Measurements from ENCODE around the gene CACNA1G. TPM values are rescaled to one million over a fixed set of nuclear protein-coding genes. Genes with fewer than 3 reads are reported as not detected.

Gene CACNA1G
- total RNA-seq, 1 experiment from 2014 or later, result 6.7 TPM

DNA sequence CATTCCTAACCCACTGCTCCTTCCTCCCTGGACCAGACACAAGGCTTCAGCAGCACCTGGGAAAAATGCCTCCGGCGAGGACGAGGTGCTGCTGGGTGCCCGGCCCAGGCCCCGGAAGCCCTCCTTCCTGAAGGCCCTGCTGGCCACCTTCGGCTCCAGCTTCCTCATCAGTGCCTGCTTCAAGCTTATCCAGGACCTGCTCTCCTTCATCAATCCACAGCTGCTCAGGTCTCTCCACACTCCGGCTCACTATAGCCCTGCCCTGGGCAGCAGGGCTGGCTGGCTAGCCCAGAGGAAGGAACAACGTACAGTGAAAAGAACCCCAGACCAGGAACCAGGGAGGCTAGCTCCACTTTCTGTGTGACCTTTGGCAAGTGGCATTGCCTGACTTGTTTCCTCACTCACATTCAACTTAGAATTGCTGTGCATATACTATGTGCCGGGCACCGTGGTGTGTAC, 100.4 kb downstream of the CACNA1G start (continued):
- no peak for TF ChIP-seq FOXP1 (CRISPR knock-in tag; IDR thresholded peaks at IDR 0.05; ENCODE audit: borderline replicate concordance)
- no peak for TF ChIP-seq RELA (CRISPR knock-in tag; IDR thresholded peaks at IDR 0.05; ENCODE audit: borderline replicate concordance)
- no peak for TF ChIP-seq NFE2L1 (CRISPR knock-in tag; IDR thresholded peaks at IDR 0.05)
- no peak for TF ChIP-seq RORB (CRISPR knock-in tag; IDR thresholded peaks at IDR 0.05)
- TF ChIP-seq, protein P1, sequence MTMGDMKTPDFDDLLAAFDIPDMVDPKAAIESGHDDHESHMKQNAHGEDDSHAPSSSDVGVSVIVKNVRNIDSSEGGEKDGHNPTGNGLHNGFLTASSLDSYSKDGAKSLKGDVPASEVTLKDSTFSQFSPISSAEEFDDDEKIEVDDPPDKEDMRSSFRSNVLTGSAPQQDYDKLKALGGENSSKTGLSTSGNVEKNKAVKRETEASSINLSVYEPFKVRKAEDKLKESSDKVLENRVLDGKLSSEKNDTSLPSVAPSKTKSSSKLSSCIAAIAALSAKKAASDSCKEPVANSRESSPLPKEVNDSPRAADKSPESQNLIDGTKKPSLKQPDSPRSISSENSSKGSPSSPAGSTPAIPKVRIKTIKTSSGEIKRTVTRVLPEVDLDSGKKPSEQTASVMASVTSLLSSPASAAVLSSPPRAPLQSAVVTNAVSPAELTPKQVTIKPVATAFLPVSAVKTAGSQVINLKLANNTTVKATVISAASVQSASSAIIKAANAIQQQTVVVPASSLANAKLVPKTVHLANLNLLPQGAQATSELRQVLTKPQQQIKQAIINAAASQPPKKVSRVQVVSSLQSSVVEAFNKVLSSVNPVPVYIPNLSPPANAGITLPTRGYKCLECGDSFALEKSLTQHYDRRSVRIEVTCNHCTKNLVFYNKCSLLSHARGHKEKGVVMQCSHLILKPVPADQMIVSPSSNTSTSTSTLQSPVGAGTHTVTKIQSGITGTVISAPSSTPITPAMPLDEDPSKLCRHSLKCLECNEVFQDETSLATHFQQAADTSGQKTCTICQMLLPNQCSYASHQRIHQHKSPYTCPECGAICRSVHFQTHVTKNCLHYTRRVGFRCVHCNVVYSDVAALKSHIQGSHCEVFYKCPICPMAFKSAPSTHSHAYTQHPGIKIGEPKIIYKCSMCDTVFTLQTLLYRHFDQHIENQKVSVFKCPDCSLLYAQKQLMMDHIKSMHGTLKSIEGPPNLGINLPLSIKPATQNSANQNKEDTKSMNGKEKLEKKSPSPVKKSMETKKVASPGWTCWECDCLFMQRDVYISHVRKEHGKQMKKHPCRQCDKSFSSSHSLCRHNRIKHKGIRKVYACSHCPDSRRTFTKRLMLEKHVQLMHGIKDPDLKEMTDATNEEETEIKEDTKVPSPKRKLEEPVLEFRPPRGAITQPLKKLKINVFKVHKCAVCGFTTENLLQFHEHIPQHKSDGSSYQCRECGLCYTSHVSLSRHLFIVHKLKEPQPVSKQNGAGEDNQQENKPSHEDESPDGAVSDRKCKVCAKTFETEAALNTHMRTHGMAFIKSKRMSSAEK (CRISPR knock-in tag; IDR thresholded peaks at IDR 0.05; ENCODE audit: borderline replicate concordance), result no peak
- TF ChIP-seq ZNF263 (CRISPR knock-in tag; IDR thresholded peaks at IDR 0.05; ENCODE audit: low read depth), result no peak

DNA sequence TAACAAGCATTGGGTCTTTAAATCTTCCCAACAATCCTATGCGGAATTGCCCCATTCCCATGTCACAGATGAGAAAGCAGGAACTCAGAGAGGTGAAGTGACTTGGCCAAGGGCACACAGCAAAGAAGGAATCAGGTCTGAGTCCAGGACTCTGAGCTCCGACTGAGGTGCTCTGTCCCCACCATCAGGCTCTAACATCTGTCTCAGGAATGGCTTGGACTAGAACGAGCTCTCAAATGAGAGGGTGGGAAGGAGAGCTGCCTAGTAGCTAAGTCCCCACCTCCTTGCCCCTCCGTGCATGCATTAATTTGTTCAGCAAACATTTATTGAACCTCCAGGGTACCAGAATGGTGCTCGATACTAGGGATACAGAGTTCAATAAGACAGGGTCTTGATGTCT, 100.8 kb downstream of the CACNA1G start:
- H3K36me3 Mint-ChIP-seq, result no peaks in the 10 kb centered on the region
- peaks cover 16% of the 10 kb centered on the region for H3K4me1 Mint-ChIP-seq
- no peaks in the 10 kb centered on the region for H3K9me3 Mint-ChIP-seq
- no peak overlapping the region for H3K4me3 Mint-ChIP-seq
- ChIA-PET POLR2A (no interaction called here), CTCF (interaction anchor here (1.1 to 3.5 kb wide), 13 partner anchors 10 to 122 kb away, joined by 3 to 18 read pairs (median 5); partner anchors contain the start of gene SPATA20)
- no peak for TF ChIP-seq ZNF317 (CRISPR knock-in tag; IDR thresholded peaks at IDR 0.05; ENCODE audit: borderline replicate concordance, low read depth)
- H3K27ac Mint-ChIP-seq, result peak overlapping the region; percentile 71; the same call in 1 of the 2 replicates
- ATAC-seq (no peak), DNase-seq (ENCODE audit: low spot score) (no peak)
- H3K27me3 Mint-ChIP-seq (ENCODE audit: low read depth), result no peaks in the 10 kb centered on the region; the same call in 1 of the 2 replicates

DNA sequence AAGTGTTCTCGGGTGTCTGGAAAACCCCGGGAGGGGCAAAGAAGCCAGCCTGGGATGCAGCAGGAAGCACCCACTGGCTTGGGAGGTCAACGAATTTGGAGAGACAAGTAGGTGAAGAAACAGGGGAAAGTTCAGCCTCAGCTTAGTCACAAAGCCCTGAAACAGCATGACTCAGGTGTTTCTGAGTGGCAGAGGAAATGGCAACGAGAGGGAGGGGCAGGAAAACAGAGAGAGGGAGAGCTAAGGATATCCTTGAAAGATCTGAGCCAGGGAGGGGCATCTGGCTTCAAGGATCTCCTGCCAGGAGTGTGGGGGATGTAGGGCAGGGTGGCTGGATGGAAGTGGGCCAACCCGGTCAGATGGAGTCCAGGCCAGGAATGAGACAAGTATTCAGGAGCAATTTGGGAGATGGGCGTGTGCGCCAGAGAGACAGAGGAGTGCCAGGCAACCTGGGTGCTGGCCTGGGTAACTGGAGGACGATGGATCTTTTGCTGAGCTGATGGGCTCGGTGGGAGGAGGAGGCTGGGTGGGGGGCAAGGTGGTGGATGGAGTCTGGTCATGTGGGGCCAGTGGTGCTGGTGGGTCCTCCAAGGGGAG, 101.4 kb downstream of the CACNA1G start:
- Mint-ChIP-seq H3K36me3 (no peaks in the 10 kb centered on the region), H3K27ac (peak overlapping the region; percentile 71), H3K4me1 (peaks cover 16% of the 10 kb centered on the region), H3K9me3 (no peaks in the 10 kb centered on the region), H3K4me3 (no peak overlapping the region), H3K27me3 (ENCODE audit: low read depth) (no peaks in the 10 kb centered on the region; the same call in 1 of the 2 replicates)
- DNase-seq (ENCODE audit: low spot score), result no peak
- ChIA-PET CTCF (interaction anchor here (0.8 to 3.5 kb wide), 14 partner anchors 11 to 160 kb away, joined by 3 to 18 read pairs (median 5); partner anchors contain the start of gene SPATA20), POLR2A (no interaction called here)
- TF ChIP-seq GABPB1 (CRISPR knock-in tag; IDR thresholded peaks at IDR 0.05) (peak; percentile 61; the same call in 1 of the 2 replicates), NFE2L1 (CRISPR knock-in tag; IDR thresholded peaks at IDR 0.05) (peak; percentile 93)
- TF ChIP-seq, protein P2, sequence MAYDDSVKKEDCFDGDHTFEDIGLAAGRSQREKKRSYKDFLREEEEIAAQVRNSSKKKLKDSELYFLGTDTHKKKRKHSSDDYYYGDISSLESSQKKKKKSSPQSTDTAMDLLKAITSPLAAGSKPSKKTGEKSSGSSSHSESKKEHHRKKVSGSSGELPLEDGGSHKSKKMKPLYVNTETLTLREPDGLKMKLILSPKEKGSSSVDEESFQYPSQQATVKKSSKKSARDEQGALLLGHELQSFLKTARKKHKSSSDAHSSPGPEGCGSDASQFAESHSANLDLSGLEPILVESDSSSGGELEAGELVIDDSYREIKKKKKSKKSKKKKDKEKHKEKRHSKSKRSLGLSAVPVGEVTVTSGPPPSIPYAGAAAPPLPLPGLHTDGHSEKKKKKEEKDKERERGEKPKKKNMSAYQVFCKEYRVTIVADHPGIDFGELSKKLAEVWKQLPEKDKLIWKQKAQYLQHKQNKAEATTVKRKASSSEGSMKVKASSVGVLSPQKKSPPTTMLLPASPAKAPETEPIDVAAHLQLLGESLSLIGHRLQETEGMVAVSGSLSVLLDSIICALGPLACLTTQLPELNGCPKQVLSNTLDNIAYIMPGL (CRISPR knock-in tag; IDR thresholded peaks at IDR 0.05), result no peak
- no peak; the same call in 1 of the 2 replicates for ATAC-seq

DNA sequence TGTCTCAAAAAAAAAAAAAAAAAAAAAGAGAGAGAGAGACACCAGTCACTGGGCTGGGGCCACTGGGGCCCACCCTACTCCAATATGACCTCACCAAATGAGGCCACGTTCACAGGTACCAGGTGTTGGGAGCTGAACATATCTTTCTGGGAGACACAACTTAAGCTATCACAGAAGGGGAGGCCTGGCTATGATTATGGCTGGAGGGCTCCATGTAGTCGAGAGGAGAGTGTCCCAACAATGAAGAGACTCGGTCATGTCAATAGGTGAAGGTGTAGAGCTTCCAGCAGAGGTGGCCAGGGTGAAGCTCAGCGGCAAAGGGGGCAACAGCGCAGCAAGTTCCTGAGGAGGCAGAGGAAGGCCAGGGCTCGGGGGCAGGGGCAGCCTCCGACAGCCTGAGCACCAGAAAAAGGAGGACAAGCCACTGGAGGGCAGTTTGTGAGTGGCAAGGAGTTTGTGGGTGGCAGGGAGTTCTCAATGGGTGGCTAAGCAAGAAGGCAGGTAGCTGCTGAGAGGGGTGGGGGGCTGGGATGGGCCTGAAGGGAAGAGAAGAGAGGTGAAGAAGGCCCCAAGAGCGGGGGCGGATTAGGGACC, 102.2 kb downstream of the CACNA1G start:
- H3K27ac Mint-ChIP-seq, result no peak overlapping the region
- POLR2A ChIA-PET, result no interaction called here
- H3K4me3 Mint-ChIP-seq, result no peak overlapping the region
- H3K36me3 Mint-ChIP-seq, result no peaks in the 10 kb centered on the region
- H3K27me3 Mint-ChIP-seq (ENCODE audit: low read depth), result no peaks in the 10 kb centered on the region; the same call in 1 of the 2 replicates
- ATAC-seq, result no peak
- H3K4me1 Mint-ChIP-seq, result peaks cover 16% of the 10 kb centered on the region
- DNase-seq (ENCODE audit: low spot score), result no peak
- H3K9me3 Mint-ChIP-seq, result no peaks in the 10 kb centered on the region
- CTCF ChIA-PET, result interaction anchor here (0.7 to 3.5 kb wide), 7 partner anchors 27 to 161 kb away, joined by 3 to 18 read pairs (median 3); no protein-coding TSS in a partner anchor
- TF ChIP-seq, protein P3, sequence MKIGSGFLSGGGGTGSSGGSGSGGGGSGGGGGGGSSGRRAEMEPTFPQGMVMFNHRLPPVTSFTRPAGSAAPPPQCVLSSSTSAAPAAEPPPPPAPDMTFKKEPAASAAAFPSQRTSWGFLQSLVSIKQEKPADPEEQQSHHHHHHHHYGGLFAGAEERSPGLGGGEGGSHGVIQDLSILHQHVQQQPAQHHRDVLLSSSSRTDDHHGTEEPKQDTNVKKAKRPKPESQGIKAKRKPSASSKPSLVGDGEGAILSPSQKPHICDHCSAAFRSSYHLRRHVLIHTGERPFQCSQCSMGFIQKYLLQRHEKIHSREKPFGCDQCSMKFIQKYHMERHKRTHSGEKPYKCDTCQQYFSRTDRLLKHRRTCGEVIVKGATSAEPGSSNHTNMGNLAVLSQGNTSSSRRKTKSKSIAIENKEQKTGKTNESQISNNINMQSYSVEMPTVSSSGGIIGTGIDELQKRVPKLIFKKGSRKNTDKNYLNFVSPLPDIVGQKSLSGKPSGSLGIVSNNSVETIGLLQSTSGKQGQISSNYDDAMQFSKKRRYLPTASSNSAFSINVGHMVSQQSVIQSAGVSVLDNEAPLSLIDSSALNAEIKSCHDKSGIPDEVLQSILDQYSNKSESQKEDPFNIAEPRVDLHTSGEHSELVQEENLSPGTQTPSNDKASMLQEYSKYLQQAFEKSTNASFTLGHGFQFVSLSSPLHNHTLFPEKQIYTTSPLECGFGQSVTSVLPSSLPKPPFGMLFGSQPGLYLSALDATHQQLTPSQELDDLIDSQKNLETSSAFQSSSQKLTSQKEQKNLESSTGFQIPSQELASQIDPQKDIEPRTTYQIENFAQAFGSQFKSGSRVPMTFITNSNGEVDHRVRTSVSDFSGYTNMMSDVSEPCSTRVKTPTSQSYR (CRISPR knock-in tag; IDR thresholded peaks at IDR 0.05), result no peak
- TF ChIP-seq, protein P4, sequence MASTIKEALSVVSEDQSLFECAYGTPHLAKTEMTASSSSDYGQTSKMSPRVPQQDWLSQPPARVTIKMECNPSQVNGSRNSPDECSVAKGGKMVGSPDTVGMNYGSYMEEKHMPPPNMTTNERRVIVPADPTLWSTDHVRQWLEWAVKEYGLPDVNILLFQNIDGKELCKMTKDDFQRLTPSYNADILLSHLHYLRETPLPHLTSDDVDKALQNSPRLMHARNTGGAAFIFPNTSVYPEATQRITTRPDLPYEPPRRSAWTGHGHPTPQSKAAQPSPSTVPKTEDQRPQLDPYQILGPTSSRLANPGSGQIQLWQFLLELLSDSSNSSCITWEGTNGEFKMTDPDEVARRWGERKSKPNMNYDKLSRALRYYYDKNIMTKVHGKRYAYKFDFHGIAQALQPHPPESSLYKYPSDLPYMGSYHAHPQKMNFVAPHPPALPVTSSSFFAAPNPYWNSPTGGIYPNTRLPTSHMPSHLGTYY (CRISPR knock-in tag; IDR thresholded peaks at IDR 0.05), result no peak
- TF ChIP-seq ATF1 (CRISPR knock-in tag; IDR thresholded peaks at IDR 0.05) (no peak), ELF4 (CRISPR knock-in tag; IDR thresholded peaks at IDR 0.05; ENCODE audit: low read depth) (no peak), ZNF263 (CRISPR knock-in tag; IDR thresholded peaks at IDR 0.05; ENCODE audit: low read depth) (no peak)
- TF ChIP-seq, protein P5, sequence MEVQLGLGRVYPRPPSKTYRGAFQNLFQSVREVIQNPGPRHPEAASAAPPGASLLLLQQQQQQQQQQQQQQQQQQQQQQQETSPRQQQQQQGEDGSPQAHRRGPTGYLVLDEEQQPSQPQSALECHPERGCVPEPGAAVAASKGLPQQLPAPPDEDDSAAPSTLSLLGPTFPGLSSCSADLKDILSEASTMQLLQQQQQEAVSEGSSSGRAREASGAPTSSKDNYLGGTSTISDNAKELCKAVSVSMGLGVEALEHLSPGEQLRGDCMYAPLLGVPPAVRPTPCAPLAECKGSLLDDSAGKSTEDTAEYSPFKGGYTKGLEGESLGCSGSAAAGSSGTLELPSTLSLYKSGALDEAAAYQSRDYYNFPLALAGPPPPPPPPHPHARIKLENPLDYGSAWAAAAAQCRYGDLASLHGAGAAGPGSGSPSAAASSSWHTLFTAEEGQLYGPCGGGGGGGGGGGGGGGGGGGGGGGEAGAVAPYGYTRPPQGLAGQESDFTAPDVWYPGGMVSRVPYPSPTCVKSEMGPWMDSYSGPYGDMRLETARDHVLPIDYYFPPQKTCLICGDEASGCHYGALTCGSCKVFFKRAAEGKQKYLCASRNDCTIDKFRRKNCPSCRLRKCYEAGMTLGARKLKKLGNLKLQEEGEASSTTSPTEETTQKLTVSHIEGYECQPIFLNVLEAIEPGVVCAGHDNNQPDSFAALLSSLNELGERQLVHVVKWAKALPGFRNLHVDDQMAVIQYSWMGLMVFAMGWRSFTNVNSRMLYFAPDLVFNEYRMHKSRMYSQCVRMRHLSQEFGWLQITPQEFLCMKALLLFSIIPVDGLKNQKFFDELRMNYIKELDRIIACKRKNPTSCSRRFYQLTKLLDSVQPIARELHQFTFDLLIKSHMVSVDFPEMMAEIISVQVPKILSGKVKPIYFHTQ (CRISPR knock-in tag; IDR thresholded peaks at IDR 0.05), result no peak
